ENCODE measurements around the gene CCL5.

The CCL5 gene

GRCh38 chr17:35846055-35846809, 33.9 kb downstream of the CCL5 start:
- TF ChIP-seq CTCF (IDR thresholded peaks at IDR 0.05; ENCODE audit: low read depth, low read length, missing control alignments) = no peak
- Histone ChIP-seq H3K27me3 (replicated peaks) (no peaks in the 10 kb centered on the region), H3K36me3 (replicated peaks) (peaks cover 71% of the 10 kb centered on the region), H3K27ac (no peak overlapping the region), H3K4me3 (ENCODE audit: low read depth, low read length) (no peak overlapping the region)
- in situ Hi-C loops (cut with HindIII; ENCODE audit: low pct_ligation_motif_present, low sequenced_read_pairs) = no loop called here
- DNase-seq = no peak

DNA sequence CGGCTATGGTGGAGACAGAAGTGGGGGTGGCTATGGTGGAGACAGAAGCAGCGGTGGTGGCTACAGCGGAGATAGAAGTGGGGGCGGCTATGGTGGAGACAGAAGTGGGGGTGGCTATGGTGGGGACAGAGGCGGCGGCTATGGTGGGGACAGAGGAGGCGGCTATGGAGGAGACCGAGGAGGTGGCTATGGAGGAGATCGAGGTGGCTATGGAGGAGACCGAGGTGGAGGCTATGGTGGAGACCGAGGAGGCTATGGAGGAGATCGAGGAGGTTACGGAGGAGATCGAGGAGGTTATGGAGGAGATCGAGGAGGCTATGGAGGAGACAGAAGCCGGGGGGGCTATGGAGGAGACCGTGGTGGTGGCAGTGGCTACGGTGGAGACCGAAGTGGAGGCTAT, 35.6 kb downstream of the CCL5 start:
- no peak for DNase-seq
- Histone ChIP-seq H3K4me3 (ENCODE audit: low read depth, low read length) (no peak overlapping the region), H3K27me3 (replicated peaks) (no peaks in the 10 kb centered on the region), H3K27ac (no peak overlapping the region), H3K36me3 (replicated peaks) (peaks cover 70% of the 10 kb centered on the region)
- in situ Hi-C loops (cut with HindIII; ENCODE audit: low pct_ligation_motif_present, low sequenced_read_pairs) = no loop called here
- no peak for TF ChIP-seq CTCF (IDR thresholded peaks at IDR 0.05; ENCODE audit: low read depth, low read length, missing control alignments)

- H3K27ac ChIP-seq = no peak overlapping the region
- no peak for TF ChIP-seq CTCF (IDR thresholded peaks at IDR 0.05; ENCODE audit: low read depth, low read length, missing control alignments)
- in situ Hi-C loops (cut with HindIII; ENCODE audit: low pct_ligation_motif_present, low sequenced_read_pairs) = no loop called here
- no peaks in the 10 kb centered on the region for H3K27me3 ChIP-seq (replicated peaks)
- no peak for DNase-seq
- no peak overlapping the region for H3K4me3 ChIP-seq (ENCODE audit: low read depth, low read length)
- H3K36me3 ChIP-seq (replicated peaks) = peaks cover 70% of the 10 kb centered on the region
These were observed 36.5 kb downstream of the CCL5 start for GRCh38 chr17:35843698-35844097.

GRCh38 chr17:35842239-35842638, 37.9 kb downstream of the CCL5 start:
- H3K27me3 ChIP-seq (replicated peaks) = no peaks in the 10 kb centered on the region
- no peak for DNase-seq
- H3K36me3 ChIP-seq (replicated peaks) = peaks cover 73% of the 10 kb centered on the region
- in situ Hi-C loops (cut with HindIII; ENCODE audit: low pct_ligation_motif_present, low sequenced_read_pairs) = no loop called here
- no peak overlapping the region for H3K4me3 ChIP-seq (ENCODE audit: low read depth, low read length)
- TF ChIP-seq CTCF (IDR thresholded peaks at IDR 0.05; ENCODE audit: low read depth, low read length, missing control alignments) = no peak
- H3K27ac ChIP-seq = no peak overlapping the region

GRCh38 chr17:35841505-35841904, 38.7 kb downstream of the CCL5 start:
- TF ChIP-seq CTCF (IDR thresholded peaks at IDR 0.05; ENCODE audit: low read depth, low read length, missing control alignments) = no peak
- peaks cover 79% of the 10 kb centered on the region for H3K36me3 ChIP-seq (replicated peaks)
- H3K27me3 ChIP-seq (replicated peaks) = no peaks in the 10 kb centered on the region
- DNase-seq = peak; percentile 31
- peak overlapping the region; percentile 61 for H3K27ac ChIP-seq
- no peak overlapping the region for H3K4me3 ChIP-seq (ENCODE audit: low read depth, low read length)
- in situ Hi-C loops (cut with HindIII; ENCODE audit: low pct_ligation_motif_present, low sequenced_read_pairs) = no loop called here

GRCh38 chr17:35841101-35841500, 39.1 kb downstream of the CCL5 start:
- in situ Hi-C loops (cut with HindIII; ENCODE audit: low pct_ligation_motif_present, low sequenced_read_pairs) = no loop called here
- H3K27me3 ChIP-seq (replicated peaks) = no peaks in the 10 kb centered on the region

More at GRCh38 chr17:35841101-35841500, 39.1 kb downstream of the CCL5 start:
- no peak for DNase-seq
- no peak overlapping the region for H3K27ac ChIP-seq
- TF ChIP-seq CTCF (IDR thresholded peaks at IDR 0.05; ENCODE audit: low read depth, low read length, missing control alignments) = no peak
- H3K4me3 ChIP-seq (ENCODE audit: low read depth, low read length) = no peak overlapping the region
- peaks cover 79% of the 10 kb centered on the region for H3K36me3 ChIP-seq (replicated peaks)
